NK-92 (cell line): ENCODE results near the gene MYH16.
"Not testable (repeated sequence)": the region's sequence is repeated elsewhere in the genome, so short reads cannot be mapped to it uniquely, and the experiment has no call there.

Experiments used
- DNase-seq: peaks from one replicate; lab custom pipeline; 2025; ENCODE audit not compliant: unreplicated experiment; lab: John Stamatoyannopoulos, UW

Gene MYH16

GRCh38 chr7:99272476-99273045 is at the start of gene MYH16:
Gene MYH16 (plus strand): TSS chr7:99272839.
- DNase-seq = no peak

GRCh38 chr7:99224263-99224898 is 48.3 kb upstream of the MYH16 start:
- DNase-seq = not testable (repeated sequence)

- DNase-seq = no peak
Measured at GRCh38 chr7:99224899-99225265, 47.8 kb upstream of the MYH16 start.

GRCh38 chr7:99229234-99229633 is 43.4 kb upstream of the MYH16 start:
- no peak for DNase-seq

GRCh38 chr7:99232082-99232770 is 40.4 kb upstream of the MYH16 start:
- no peak for DNase-seq

- not testable (repeated sequence) for DNase-seq
Measured at GRCh38 chr7:99232955-99233354, 39.7 kb upstream of the MYH16 start.

- DNase-seq = no peak
Measured at GRCh38 chr7:99234185-99234584, 38.5 kb upstream of the MYH16 start.

- no peak for DNase-seq
Measured at GRCh38 chr7:99235925-99236324, 36.7 kb upstream of the MYH16 start.

GRCh38 chr7:99237876-99238275 is 34.8 kb upstream of the MYH16 start:
- not testable (repeated sequence) for DNase-seq

GRCh38 chr7:99238558-99239341 is 33.9 kb upstream of the MYH16 start:
- DNase-seq = no peak

GRCh38 chr7:99242682-99243081 is 30.0 kb upstream of the MYH16 start:
- DNase-seq = no peak

- DNase-seq = no peak
Measured at GRCh38 chr7:99243751-99244337, 28.8 kb upstream of the MYH16 start.

GRCh38 chr7:99244939-99245338 is 27.7 kb upstream of the MYH16 start:
- DNase-seq = no peak

GRCh38 chr7:99248391-99249095 is 24.1 kb upstream of the MYH16 start:
- no peak for DNase-seq

- DNase-seq = no peak
Measured at GRCh38 chr7:99249985-99250575, 22.6 kb upstream of the MYH16 start.

GRCh38 chr7:99252166-99252895 is 20.3 kb upstream of the MYH16 start:
- no peak for DNase-seq

- DNase-seq = no peak
Measured at GRCh38 chr7:99253369-99253768, 19.3 kb upstream of the MYH16 start.

- DNase-seq = no peak
Measured at GRCh38 chr7:99254390-99254789, 18.2 kb upstream of the MYH16 start.

- DNase-seq = no peak
Measured at GRCh38 chr7:99255463-99255862, 17.2 kb upstream of the MYH16 start.

GRCh38 chr7:99257065-99257464 is 15.6 kb upstream of the MYH16 start:
- DNase-seq = no peak
